KMS-11 (cell line): ENCODE data around the gene CEACAM19.

Experiments
- H2AFZ ChIP-seq: fragments of 200-600 bp; sonication (generic); 2 replicates; pipeline ENCODE4 v1.6.1; 2016; ENCODE audit warnings: antibody characterized with exemption, mixed run types, low read depth
- H3K27ac ChIP-seq: fragments of 200-600 bp; sonication (generic); 2 replicates; pipeline ENCODE4 v1.6.1; 2016; ENCODE audit warnings: mild to moderate bottlenecking, mixed run types
- H3K27me3 ChIP-seq: fragments of 200-600 bp; sonication (generic); 2 replicates; pipeline ENCODE4 v1.6.1; 2017; ENCODE audit warnings: mild to moderate bottlenecking, low read depth, mixed run types, moderate library complexity; ENCODE audit not compliant: insufficient read depth
- H3K36me3 ChIP-seq: fragments of 200-600 bp; sonication (generic); 2 replicates; pipeline ENCODE4 v1.6.1; 2017; ENCODE audit warnings: mild to moderate bottlenecking, mixed run types; ENCODE audit not compliant: insufficient read depth
- H3K4me1 ChIP-seq: fragments of 200-600 bp; sonication (generic); 2 replicates; pipeline ENCODE4 v1.6.1; 2016; ENCODE audit warnings: mild to moderate bottlenecking, low read depth, mixed run types; ENCODE audit not compliant: poor library complexity, severe bottlenecking
- H3K4me2 ChIP-seq: fragments of 200-600 bp; sonication (generic); 2 replicates; pipeline ENCODE4 v1.7.0; 2016; ENCODE audit warnings: mild to moderate bottlenecking, mixed run types
- H3K4me3 ChIP-seq: fragments of 200-600 bp; sonication (generic); IDR thresholded peaks from 2 replicates; pipeline ENCODE4 v1.6.1; 2017; ENCODE audit warnings: low read depth, low read length, mixed read lengths; ENCODE audit not compliant: insufficient read depth
- H3K79me2 ChIP-seq: fragments of 200-600 bp; sonication (generic); 2 replicates; pipeline ENCODE4 v1.6.1; 2016; ENCODE audit warnings: low read depth, mixed run types; ENCODE audit not compliant: insufficient read depth
- H3K9ac ChIP-seq: fragments of 200-600 bp; sonication (generic); 2 replicates; pipeline ENCODE4 v1.6.1; 2016; ENCODE audit warnings: mild to moderate bottlenecking, mixed run types
- H4K20me1 ChIP-seq: fragments of 200-600 bp; sonication (generic); 2 replicates; pipeline ENCODE4 v1.6.1; 2016; ENCODE audit warnings: mild to moderate bottlenecking, mixed run types; ENCODE audit not compliant: insufficient read depth
- CTCF ChIP-seq: fragments of 200-600 bp; sonication (generic); conservative IDR thresholded peaks from 2 replicates; pipeline ENCODE4 v1.6.1; 2017; ENCODE audit warnings: low read depth, mild to moderate bottlenecking, antibody characterized with exemption, low read length, moderate library complexity, mixed read lengths

Gene CEACAM19

GRCh38 chr19:44640518-44640917 is 30.8 kb upstream of the CEACAM19 start:
- Histone ChIP-seq H3K9ac (no peak overlapping the region), H3K79me2 (no peaks in the 10 kb centered on the region), H3K4me3 (no peak overlapping the region), H2AFZ (no peak overlapping the region), H3K4me2 (no peak overlapping the region), H4K20me1 (no peaks in the 10 kb centered on the region), H3K27me3 (no peaks in the 10 kb centered on the region), H3K27ac (no peak overlapping the region), H3K36me3 (no peaks in the 10 kb centered on the region), H3K4me1 (no peaks in the 10 kb centered on the region)
- no peak for TF ChIP-seq CTCF

GRCh38 chr19:44641501-44642265 is 29.6 kb upstream of the CEACAM19 start:
- no peak overlapping the region for H3K9ac ChIP-seq
- no peaks in the 10 kb centered on the region for H3K4me1 ChIP-seq
- H3K27ac ChIP-seq = no peak overlapping the region
- no peak overlapping the region for H3K4me3 ChIP-seq
- no peak overlapping the region for H3K4me2 ChIP-seq
- H3K36me3 ChIP-seq = no peaks in the 10 kb centered on the region
- no peaks in the 10 kb centered on the region for H4K20me1 ChIP-seq
- no peaks in the 10 kb centered on the region for H3K27me3 ChIP-seq
- TF ChIP-seq CTCF = no peak
- no peaks in the 10 kb centered on the region for H3K79me2 ChIP-seq
- H2AFZ ChIP-seq = no peak overlapping the region

GRCh38 chr19:44642377-44642776 is 28.9 kb upstream of the CEACAM19 start:
- Histone ChIP-seq H3K9ac (no peak overlapping the region), H4K20me1 (no peaks in the 10 kb centered on the region), H3K4me3 (no peak overlapping the region), H3K4me1 (no peaks in the 10 kb centered on the region), H2AFZ (no peak overlapping the region), H3K27me3 (no peaks in the 10 kb centered on the region), H3K79me2 (no peaks in the 10 kb centered on the region), H3K27ac (no peak overlapping the region), H3K4me2 (no peak overlapping the region), H3K36me3 (no peaks in the 10 kb centered on the region)
- no peak for TF ChIP-seq CTCF

GRCh38 chr19:44643605-44644401 is 27.5 kb upstream of the CEACAM19 start, which contains the start of gene PVR:
Gene PVR (plus strand): TSS chr19:44643910. CDS start chr19:44644097, 187 bp downstream.
- Histone ChIP-seq H3K4me3 (no peak within 1 kb of the TSS), H3K4me2 (no peak within 1 kb of the TSS), H4K20me1 (no peaks in the 10 kb centered on the region), H2AFZ (no peak within 1 kb of the TSS), H3K79me2 (no peaks in the 10 kb centered on the region), H3K27me3 (no peaks in the 10 kb centered on the region), H3K27ac (no peak within 1 kb of the TSS), H3K4me1 (no peaks in the 10 kb centered on the region), H3K36me3 (no peaks in the 10 kb centered on the region), H3K9ac (no peak within 1 kb of the TSS)
- TF ChIP-seq CTCF = no peak
